HepG2 (cell line): Measurements from ENCODE around the gene EEIG1. TPM values are rescaled to one million over a fixed set of nuclear protein-coding genes. Genes with fewer than 3 reads are reported as not detected.

Experiments used
- CHCHD3 ChIP-seq: sonication (generic); formaldehyde crosslinking; IDR thresholded peaks from 2 replicates; pipeline ENCODE4 v1.8.0; 2022; ENCODE audit warnings: mild to moderate bottlenecking, missing genetic modification reagents, moderate library complexity
- FLYWCH1 ChIP-seq: sonication (generic); formaldehyde crosslinking; IDR thresholded peaks from 2 replicates; pipeline ENCODE4 v1.8.1; 2023; ENCODE audit warnings: mild to moderate bottlenecking, missing genetic modification reagents
- FOXO4 ChIP-seq: sonication (generic); formaldehyde crosslinking; conservative IDR thresholded peaks from 2 replicates; pipeline ENCODE4 v1.8.1; 2023; ENCODE audit warnings: missing genetic modification reagents
- HCFC1 ChIP-seq: fragments of 150-350 bp; IDR thresholded peaks from 2 replicates; pipeline ENCODE4 v1.6.1; 2014; ENCODE audit warnings: low read depth, low read length
- KIAA2018 ChIP-seq: sonication (generic); formaldehyde crosslinking; IDR thresholded peaks from 2 replicates; pipeline ENCODE4 v1.5.0; 2020; ENCODE audit warnings: mild to moderate bottlenecking, missing genetic modification reagents, borderline replicate concordance
- LRRFIP1 ChIP-seq: sonication (generic); formaldehyde crosslinking; conservative IDR thresholded peaks from 2 replicates; pipeline ENCODE4 v1.4.0; 2020; ENCODE audit warnings: missing genetic modification reagents
- MLLT10 ChIP-seq: sonication (generic); formaldehyde crosslinking; IDR thresholded peaks from 2 replicates; pipeline ENCODE4 v1.4.0; 2020; ENCODE audit warnings: missing genetic modification reagents
- NFYC ChIP-seq: IDR thresholded peaks from 2 replicates; pipeline ENCODE4 v1.6.1; 2016; ENCODE audit warnings: missing genetic modification reagents, missing compliant biosample characterization
- PAWR ChIP-seq: sonication (generic); formaldehyde crosslinking; IDR thresholded peaks from 2 replicates; pipeline ENCODE4 v1.4.0; 2020; ENCODE audit warnings: missing genetic modification reagents, mild to moderate bottlenecking, borderline replicate concordance
- POLR2A ChIP-seq, 2 experiments: IDR thresholded peaks; 2 replicates each; pipeline ENCODE4 v1.6.1; 2011; ENCODE audit warnings: low read depth in 2 of 2, low read length in 2 of 2, mild to moderate bottlenecking in 1 of 2, moderate library complexity in 1 of 2; ENCODE audit not compliant: insufficient read depth in 1 of 2
- SALL1 ChIP-seq: sonication (generic); formaldehyde crosslinking; IDR thresholded peaks from 2 replicates; pipeline ENCODE4 v1.8.0; 2022; ENCODE audit warnings: mild to moderate bottlenecking, missing genetic modification reagents
- SRSF4 ChIP-seq: fragments of 200-400 bp; formaldehyde crosslinking; IDR thresholded peaks from one replicate; pipeline ENCODE4 v1.6.1; 2018; ENCODE audit warnings: mild to moderate bottlenecking, low read depth, low read length, moderate library complexity; ENCODE audit not compliant: poor library complexity, severe bottlenecking
- TBX3 ChIP-seq: fragments of 450-650 bp; IDR thresholded peaks from 2 replicates; pipeline ENCODE4 v1.6.1; 2017; ENCODE audit warnings: antibody characterized with exemption, mild to moderate bottlenecking, inconsistent platforms, borderline replicate concordance
- TCF12 ChIP-seq, 2 experiments: fragments of 450-650 bp in 1 of 2; sonication (generic) in 1 of 2; formaldehyde crosslinking in 1 of 2; IDR thresholded peaks; 2 replicates each; pipeline versions ENCODE4 v1.6.1 to v1.8.0; 2017 to 2022; ENCODE audit warnings: antibody characterized with exemption in 1 of 2, mild to moderate bottlenecking in 1 of 2, missing genetic modification reagents in 1 of 2, moderate library complexity in 1 of 2
- ZFAT ChIP-seq: sonication (generic); formaldehyde crosslinking; conservative IDR thresholded peaks from 2 replicates; pipeline ENCODE4 v1.8.1; 2023; ENCODE audit warnings: missing genetic modification reagents, inconsistent platforms
- ZNF431 ChIP-seq: sonication (generic); formaldehyde crosslinking; IDR thresholded peaks from 2 replicates; pipeline ENCODE4 v1.9.0; 2022; ENCODE audit warnings: missing genetic modification reagents, low read depth, mild to moderate bottlenecking, borderline replicate concordance
- ZNF530 ChIP-seq: sonication (generic); formaldehyde crosslinking; IDR thresholded peaks from 2 replicates; pipeline ENCODE4 v1.5.0; 2020; ENCODE audit warnings: low read depth, mild to moderate bottlenecking, missing genetic modification reagents
- polyA plus RNA-seq, 8 experiments: library from polyadenylated mRNA; depleted of rRNA in 3 of 8; stranded (reverse) in 7 of 8; unstranded in 1 of 8; fragments of >200 nt; fragmentation: Illumina TruSeq in 4 of 8; extraction: Trizol in 4 of 8; gene quantifications; 2 replicates each; pipeline versions ENCODE4 v1.2.1 to v1.2.3, GENCODE V29; 2011 to 2016; ENCODE audit warnings: low read depth in 4 of 8, missing spikeins in 1 of 8, mixed read lengths in 1 of 8; ENCODE audit not compliant: insufficient read depth in 1 of 8
- total RNA-seq, 5 experiments: library from RNA; depleted of rRNA; stranded (reverse); fragments of >200 nt; fragmentation: Illumina TruSeq; extraction: Trizol; gene quantifications; 2 replicates each; pipeline ENCODE4 v1.2.3, GENCODE V29; 2016; ENCODE audit warnings: low read depth in 1 of 5

EEIG1 gene
- total and polyA plus RNA-seq, 2 of the 13 experiments (the other 11 are each of a cell fraction or from before 2014, with no cell fraction given): 16.6 to 25.2 TPM

GRCh38 chr9:127950513-127951289 lies 30.1 kb downstream of the EEIG1 start (continued):
- TF ChIP-seq CHCHD3 (CRISPR knock-in tag): no peak; the same call in 1 of the 2 replicates
- TF ChIP-seq LRRFIP1 (CRISPR knock-in tag): no peak
- TF ChIP-seq FLYWCH1 (CRISPR knock-in tag): peak; percentile 45; the same call in 1 of the 2 replicates
- TF ChIP-seq SALL1 (CRISPR knock-in tag): peak; percentile 97
- TF ChIP-seq MLLT10 (CRISPR knock-in tag): no peak
- peak; percentile 56; the same call in 1 of the 2 replicates for TF ChIP-seq TBX3
- TF ChIP-seq POLR2A (IDR thresholded peaks at IDR 0.05; ENCODE audit: insufficient read depth in 1 of 2, low read depth in 2 of 2, low read length in 2 of 2): peak in 1 of 2 experiments; percentile 56; a peak in 2 of 4 replicates
- TF ChIP-seq FOXO4: no peak
- no peak for TF ChIP-seq PAWR (CRISPR knock-in tag)
- no peak for TF ChIP-seq ZNF530 (CRISPR knock-in tag)
- TF ChIP-seq SRSF4: no peak
- TF ChIP-seq KIAA2018 (CRISPR knock-in tag): no peak
- no peak for TF ChIP-seq TCF12 (IDR thresholded peaks at IDR 0.05)
- 0 out of 2 replicates have a peak, but pooled peaks have one; percentile 43 for TF ChIP-seq TCF12 (CRISPR knock-in tag; IDR thresholded peaks at IDR 0.05)
- no peak; the same call in 1 of the 2 replicates for TF ChIP-seq NFYC (CRISPR knock-in tag)
- no peak for TF ChIP-seq HCFC1
- TF ChIP-seq ZNF431: peak; percentile 51
- TF ChIP-seq ZFAT (CRISPR knock-in tag): no peak
